Islet precursor cell (in vitro differentiated cells): ENCODE results near the gene GPN2.

Experiments
- DNase-seq: peaks from one replicate; pipeline ENCODE4 v3.0.0-alpha.2; 2018

The GPN2 gene

DNA sequence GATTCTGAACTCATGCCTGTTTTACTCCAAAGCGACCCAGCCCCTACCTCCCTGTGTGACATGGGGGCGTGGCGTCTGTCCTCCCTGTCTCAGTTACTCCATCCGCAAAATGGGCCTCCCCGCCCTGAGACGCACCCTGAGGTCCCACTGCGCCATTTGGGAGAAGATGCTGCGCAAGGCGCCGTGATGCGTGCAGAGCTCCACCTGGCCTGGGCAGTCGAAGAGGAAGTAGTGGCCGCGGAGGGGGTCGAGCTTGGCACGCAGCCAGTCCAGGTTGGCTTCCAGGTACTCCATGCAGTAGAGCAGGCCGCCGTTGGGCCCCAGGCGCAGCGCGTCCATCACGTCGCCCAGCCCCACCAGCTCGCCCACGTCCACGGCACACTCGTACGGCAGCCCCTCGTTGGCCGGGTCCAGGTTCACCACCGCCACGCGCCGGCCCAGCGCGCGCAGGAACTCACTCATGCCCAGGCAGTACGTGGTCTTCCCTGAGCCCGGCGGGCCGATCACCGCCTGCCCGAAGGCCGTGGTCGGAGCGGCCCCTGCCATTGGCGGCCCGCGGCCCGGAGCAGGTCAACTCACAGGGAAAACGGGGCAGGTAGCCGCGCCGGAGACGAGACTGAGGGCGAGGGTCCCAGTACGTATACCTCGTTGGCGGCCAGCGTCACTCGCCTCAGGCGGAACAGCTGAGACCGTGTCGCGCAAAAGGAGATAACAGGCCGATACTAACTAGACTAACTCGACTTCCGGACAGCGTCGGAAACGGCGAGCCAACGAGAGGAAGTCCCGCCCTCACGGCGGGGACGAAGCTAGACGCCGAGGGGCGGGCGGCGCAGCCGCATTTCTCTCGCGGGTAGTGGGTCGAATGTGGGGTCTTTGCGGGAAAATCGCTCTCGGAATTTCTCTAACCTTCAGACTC is at the start of gene GPN2:
Gene GPN2 (minus strand): TSS at position 733 of the 916 bp plus-strand sequence. CDS start 187 bp downstream, at position 546.
- peak; percentile 88 for DNase-seq

DNA sequence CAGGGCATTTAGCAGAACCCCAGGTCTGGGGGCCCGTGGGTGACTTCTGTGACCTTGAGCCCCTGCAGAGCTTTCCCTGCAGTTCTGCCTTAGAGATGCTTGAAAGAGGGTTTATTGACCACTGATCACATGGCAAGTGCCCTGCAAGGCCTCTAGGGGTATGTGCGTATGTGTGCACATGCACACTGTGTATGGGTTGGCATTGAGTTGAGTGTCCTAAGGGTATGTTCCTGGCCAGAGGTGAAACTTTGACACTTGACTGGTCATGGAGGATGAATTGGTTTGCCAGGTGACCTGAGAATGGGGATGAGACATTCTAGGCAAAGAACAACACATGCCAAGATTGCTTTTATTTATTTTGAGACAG is 48.6 kb upstream of the GPN2 start:
- DNase-seq: no peak

DNA sequence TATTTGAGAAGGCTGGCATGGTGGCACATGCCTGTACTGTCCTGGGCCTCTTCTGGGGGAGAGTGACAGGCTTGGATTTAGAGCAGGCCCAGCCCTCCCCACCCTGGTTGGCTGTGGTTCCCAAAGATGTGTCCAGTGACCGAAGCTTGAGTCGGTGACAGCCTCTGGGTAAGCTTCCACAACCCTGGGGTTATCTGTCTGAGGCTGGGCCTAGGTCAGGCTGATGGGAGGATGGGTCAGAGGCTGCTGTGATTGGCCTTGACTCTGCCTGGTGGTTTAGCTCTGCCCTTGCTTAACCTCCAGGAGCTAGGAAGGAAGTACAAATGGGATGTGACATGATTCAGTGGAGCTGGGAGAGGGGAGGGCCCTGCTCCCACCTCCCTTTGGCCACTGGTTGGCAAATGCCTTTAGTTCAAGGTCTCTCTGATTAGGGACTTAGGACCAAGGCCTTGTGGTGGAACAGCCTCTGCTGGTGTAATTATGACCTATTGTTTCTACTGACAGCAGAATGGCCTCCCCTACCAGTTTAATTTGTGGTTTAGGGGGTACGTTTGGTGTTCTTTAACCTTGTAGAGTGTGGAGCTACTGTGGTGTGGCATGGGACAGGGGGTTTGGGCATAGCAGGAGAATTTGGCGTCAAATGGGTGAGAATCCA is 48.0 kb upstream of the GPN2 start:
- no peak for DNase-seq

GRCh38 chr1:26936823-26937222 is 46.7 kb upstream of the GPN2 start:
- no peak for DNase-seq

DNA sequence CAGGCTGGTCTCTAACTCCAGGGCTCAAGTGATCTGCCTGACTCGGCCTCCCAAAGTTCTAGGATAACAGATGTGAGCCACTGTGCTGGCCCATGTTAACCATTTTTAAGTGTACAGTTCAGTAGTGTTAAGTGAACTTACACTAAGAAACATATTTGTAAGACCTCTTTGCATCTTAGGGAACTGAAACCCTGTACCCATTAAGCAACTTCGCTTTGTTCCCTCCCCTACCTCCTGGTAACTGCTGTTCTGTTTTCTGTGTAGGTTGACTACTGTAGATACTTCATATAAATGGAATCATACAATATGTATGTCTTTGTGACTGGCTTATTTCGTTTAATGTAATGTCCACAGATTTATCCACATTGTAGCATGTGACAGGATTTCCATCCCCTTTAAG is 42.4 kb upstream of the GPN2 start:
- no peak for DNase-seq

DNA sequence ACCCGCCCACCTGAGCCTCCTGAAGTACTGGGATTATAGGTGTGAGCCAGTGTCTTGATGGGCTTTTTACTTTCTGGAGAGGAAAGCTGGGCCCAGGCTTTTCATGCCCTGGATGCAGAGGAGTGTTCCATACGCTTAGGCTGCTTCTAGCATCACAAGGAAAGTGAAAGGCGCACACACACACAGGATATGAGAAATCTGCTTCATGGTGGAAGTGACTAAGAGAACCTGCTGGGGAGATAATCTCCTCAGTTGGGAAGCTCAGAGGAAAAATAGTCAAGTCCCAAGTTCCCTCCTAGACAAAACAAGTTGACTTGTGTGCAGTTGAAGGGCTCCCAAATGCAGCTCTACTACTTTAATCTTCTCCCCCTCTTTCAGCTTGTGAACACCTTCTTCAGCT is 33.6 kb upstream of the GPN2 start:
- DNase-seq: no peak

DNA sequence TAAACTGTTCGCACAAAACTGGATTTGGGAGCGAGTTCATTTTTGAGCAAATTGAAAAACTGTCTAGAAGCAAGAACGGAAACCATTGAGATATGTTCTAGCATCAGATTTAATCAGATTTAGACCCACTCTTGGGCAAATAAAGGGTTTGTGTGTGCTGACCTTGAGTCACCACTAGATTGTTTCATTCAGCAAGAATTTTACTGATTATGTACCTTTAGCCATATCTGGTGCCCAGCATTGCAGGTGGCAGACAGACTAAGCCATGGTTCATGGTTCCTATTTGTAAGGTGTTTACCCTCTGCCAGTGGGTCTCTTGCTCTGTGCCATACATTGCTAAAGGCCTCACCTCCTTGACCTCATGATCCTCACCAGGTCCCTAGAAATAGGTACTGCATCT is 32.8 kb upstream of the GPN2 start:
- DNase-seq: no peak

- no peak for DNase-seq
Measured at GRCh38 chr1:26922431-26922729, 32.3 kb upstream of the GPN2 start.

- peak; percentile 98 for DNase-seq
Measured at GRCh38 chr1:26921540-26922430, 31.7 kb upstream of the GPN2 start, which contains the start of gene NUDC. Gene NUDC (plus strand): TSS chr1:26921743. CDS start chr1:26921849, 106 bp downstream.

- DNase-seq: no peak
Measured at GRCh38 chr1:26921126-26921539, 31.1 kb upstream of the GPN2 start.

GRCh38 chr1:26915204-26915842 is 25.2 kb upstream of the GPN2 start:
- no peak for DNase-seq

DNA sequence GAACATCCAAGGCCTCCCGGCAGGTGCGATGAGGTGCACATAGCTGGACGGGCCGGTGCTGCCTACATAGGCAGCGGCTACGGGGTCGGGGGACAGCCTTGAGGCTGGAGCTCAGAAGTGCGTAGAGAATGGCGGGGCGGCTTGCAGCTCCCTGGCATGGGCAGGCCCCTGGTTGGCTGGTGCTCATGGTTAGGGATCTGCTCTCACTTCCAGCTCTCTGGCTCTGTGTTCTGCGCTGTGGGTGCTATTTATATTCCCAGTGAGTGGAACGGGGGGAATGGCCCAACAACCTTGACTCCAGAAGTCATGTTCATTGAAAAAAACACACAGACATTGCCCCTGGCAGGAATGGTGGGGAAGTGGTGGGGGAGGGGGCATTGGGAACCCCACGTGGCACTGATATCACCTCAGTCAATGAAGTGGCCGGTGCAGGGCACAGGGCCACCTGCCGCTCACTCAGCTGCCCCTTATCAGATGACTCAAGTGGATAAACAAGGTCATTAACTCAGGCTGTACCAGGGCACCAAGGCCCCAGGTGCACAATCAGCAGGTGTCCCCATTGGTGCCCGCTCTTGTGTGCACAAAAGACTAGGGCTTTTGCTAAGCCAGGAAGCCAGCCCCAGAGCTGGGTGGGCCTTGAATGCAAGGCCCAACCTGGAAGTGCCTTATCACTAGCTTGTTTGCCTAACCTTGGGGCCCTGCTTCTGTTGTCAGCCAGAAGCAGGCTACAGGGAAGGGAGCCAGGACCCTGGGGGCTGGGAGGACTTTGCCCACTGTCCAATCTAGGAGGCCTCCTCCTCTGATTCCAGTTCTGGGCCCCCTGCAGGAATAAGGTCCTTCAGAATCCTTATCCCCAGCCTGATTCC is 23.9 kb upstream of the GPN2 start, which contains the start of gene NR0B2:
Gene NR0B2 (minus strand): TSS at position 222 of the 866 bp plus-strand sequence. CDS start 35 bp downstream, at position 187.
- DNase-seq: no peak

DNA sequence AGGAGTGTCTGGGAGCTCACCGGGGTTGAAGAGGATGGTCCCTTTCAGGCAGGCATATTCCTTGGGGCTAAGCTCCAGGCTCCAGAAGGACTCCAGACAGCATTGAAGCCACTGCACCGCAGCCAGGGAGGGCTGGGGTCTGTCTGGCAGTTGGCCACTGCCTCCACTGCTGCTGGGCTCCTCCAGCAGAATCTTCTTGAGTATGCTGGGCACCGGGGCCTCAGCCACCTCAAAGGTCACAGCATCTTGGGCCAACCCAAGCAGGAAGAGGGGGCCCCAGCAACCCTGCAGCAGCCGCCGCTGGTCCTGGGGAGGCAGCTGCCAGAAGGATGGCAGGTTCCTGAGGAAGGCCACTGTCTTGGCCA is 23.3 kb upstream of the GPN2 start:
- DNase-seq: no peak

- DNase-seq: no peak
Measured at GRCh38 chr1:26912147-26912490, 22.0 kb upstream of the GPN2 start.

DNA sequence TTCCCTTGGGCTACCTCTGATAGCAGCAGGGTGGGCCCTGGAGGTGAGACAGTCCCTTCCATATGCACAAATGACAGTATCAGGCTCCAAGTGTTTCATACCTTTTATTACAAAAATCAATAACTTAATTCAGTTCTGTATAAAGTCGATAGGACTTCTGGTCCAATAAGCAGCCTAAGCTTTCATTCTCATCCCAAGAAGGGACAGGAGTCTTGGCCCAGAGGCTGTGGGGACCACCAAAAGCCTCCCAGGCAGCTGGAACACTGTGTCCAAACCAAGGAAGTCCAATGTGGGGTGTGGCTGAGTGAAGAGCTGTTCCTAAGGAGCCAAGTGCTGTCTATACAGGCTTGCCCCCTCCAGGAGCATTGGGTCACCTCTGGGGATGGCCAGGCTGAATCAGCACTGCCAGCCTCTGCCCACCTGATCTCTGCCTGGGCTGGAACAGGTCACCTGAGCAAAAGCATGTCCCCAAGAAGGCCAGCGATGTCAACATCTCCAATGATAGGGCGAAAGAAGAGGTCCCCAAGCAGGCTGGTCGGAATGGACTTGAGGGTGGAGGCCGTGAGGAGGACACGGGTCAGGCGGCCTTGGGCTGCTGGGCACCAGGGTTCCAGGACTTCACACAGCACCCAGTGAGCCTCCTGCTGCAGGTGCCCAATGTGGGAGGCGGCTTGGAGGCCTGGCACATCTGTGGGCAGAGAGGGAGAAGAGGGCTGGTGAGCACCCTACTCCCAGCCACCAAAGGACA is 21.5 kb upstream of the GPN2 start:
- no peak for DNase-seq

- no peak for DNase-seq
Measured at GRCh38 chr1:26910343-26911160, 20.5 kb upstream of the GPN2 start.

DNA sequence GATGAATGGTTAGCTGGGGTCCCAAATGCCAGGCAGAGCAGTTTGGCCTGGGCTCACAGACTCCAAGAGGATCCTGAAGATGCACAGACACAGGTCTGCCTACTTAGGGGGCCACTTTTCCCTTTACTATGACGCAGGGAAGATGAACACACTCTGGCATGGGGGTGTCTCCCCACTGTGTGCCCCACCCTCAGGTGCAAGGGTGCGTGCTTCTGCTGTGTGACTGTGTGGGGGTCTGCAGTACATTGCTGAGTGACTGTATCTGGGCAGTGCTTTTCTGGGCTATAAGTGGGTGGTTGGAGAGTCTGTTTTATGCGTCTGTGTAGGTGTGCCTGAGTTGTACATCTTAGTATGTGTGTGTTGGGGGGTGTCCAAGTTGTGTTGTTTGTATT is 19.9 kb upstream of the GPN2 start:
- DNase-seq: no peak

GRCh38 chr1:26907071-26907917 is 17.2 kb upstream of the GPN2 start:
- DNase-seq: peak; percentile 99

DNA sequence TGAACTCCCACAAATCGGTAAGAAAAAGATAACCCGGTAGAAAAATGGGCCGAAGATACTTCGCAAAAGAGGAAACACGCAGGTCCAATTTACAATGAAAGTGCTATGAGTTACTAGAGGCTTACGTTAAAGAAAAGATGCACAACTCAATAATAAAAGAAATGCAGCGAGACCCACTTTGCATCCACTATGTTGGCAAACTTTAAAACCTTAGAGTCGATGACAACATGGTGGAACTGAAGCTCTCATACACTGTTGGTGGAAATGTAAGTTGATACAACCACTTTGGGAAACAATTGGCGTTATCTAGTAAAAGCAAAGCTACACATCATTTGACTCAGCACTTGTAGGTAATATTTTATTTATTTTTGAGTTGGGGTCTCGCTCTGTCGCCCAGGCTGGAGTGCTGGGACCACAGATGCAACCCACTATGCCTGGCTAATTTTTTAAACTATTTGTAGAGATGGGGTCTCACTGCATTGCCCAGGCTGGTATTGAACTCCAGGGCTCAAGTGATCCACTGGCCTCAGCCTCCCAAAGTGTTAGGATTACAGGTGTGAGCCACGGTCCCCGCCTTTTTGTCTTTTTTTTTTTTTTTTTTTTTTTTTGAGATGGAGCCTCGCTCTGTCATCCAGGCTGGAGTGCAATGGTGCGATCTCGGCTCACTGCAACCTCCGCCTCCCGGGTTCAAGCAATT is 10.9 kb upstream of the GPN2 start:
- DNase-seq: no peak
